CD4-positive, alpha-beta T cell treated with Interferon alpha-2 for 1 hour (primary cell): ENCODE measurements around the gene CGB7.
A peak's percentile ranks its signal among the peaks of the same experiment; 100 is the strongest.
"Not testable (repeated sequence)": the region's sequence is repeated elsewhere in the genome, so short reads cannot be mapped to it uniquely, and the experiment has no call there.

ENCODE experiments used
- DNase-seq, 2 donors: peaks; one replicate each; pipeline ENCODE4 v3.0.0-alpha.2; 2020 to 2022

The CGB7 gene

DNA sequence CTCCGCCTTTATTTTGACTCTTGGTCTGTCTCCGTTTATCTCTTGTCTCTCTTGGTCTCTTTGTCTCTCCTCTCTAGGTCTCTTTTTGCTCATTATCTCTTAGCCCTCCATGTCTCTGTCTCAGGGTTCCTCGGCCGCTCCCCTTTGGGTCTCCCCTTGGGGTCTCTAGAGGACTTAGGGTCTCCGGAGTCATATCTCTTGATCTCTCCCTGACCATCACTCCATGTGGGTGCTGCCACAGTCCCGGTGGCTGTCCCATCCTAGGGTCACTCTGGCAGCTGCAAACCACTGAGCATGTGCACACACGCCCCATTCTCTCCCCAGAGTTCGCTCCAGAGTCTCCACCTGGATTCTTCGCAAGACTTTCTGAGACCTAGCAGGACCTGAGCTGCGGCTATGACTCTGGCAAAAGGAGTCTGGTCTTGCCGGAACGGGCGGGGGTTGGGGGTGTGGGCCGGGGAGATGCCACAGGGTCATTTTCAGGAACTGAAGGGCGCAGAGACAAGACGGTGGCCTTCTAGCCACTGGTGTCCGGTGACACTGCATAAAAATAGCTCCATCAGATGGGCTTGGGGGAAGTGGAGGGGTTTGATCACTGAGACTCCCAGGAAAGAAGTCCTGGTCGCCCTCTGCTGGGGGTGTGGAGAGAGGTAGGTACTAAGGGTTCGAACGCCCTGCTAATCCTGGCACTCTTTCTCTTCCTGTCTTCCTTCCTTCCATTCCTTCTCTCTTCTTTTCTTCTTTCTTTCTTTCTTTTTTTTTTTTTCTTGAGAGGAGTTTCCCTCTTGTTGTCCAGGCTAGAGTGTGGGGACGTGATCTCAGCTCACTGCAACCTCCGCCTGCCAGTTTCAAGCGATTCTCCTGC is 16.2 kb upstream of the CGB7 start:
- no peak for DNase-seq

DNA sequence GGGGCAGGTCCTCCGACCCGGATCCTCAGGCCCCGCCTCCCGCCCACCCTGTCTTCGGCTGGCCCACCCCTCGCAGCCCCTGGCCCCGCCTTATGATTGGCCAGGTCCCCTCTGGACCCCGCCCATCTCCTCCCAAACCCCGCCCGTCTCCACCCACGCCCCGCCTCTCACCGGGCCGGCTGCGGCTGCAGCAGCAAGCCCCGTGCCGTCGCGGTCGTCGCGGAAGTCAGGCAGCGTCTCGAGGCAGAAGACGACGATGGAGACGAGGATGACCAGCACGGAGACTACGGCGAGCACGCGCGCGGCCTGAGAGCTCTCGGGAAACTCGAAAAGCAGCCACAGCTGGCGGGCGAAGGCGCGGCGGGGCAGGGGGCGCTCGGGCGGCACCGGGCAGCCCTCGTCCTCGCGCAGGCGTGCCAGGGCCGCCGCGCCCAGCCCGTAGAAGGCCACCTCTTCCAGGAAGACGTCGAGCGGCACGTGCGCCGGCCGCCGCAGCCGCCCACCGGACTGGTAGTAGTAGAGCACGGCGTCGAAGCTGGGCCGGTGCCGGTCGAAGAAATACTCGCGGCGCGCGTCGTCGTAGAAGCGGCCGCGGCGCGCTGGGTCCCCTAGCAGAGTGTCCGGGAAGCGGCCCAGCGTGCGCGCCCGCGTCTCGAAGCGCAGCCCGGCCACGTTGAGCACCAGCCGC is 14.5 kb upstream of the CGB7 start:
- peak in 1 of 2 donors; percentile 24 for DNase-seq

DNA sequence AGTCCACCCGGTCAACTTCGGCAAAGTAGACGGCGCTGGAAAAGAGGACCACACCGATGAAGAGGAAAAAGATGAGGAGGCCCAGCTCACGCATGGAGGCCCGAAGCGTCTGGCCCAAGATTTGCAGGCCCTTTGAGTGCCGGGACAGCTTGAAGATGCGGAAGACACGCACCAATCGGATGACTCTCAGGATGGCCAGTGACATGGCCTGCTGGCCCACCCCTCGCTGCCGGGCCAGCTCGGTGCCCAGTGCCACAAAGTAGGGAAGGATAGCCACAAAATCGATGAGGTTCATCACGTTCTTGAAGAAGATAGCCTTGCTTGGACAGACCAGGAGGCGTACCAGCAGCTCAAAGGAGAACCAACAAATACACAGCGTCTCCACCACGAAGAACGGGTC is 12.9 kb upstream of the CGB7 start:
- no peak for DNase-seq

DNA sequence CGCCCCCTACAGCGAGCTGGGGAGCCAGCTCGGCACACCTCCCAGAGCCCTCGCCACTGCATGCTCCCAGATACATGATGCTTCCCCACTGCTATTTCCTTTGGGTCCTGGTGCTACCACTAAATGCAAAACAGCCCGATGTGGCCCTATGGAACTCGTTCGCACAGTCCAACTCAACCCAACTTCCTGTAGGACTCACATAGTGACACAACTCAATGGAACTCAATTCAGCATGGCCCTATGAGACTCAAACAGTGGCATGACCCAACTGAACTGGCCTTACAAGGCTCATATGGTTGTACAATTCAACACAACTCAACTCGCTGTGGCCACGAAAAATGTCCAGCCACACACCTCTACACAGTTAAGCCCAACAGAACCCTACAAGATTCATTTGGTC is 11.5 kb upstream of the CGB7 start:
- no peak for DNase-seq

DNA sequence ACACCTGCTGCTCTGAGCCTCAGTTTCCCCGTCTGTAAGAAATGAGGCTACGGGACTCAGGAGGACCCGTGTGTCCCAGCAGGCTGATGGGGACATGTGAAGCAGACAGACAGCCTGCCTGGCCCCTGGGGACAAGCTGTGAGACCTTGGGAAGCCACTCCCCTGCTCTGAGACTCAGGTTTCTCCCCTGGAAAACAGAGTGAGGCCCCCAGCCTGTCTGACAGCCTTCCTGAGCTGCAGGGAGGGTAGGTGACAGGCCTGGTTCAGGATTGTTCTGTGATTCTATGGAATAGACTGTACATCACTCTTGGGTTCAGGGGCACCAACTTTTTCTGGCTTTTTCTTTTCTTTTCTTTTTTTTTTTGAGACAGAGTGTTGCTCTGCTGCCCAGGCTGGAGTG is 10.0 kb upstream of the CGB7 start:
- no peak for DNase-seq

DNA sequence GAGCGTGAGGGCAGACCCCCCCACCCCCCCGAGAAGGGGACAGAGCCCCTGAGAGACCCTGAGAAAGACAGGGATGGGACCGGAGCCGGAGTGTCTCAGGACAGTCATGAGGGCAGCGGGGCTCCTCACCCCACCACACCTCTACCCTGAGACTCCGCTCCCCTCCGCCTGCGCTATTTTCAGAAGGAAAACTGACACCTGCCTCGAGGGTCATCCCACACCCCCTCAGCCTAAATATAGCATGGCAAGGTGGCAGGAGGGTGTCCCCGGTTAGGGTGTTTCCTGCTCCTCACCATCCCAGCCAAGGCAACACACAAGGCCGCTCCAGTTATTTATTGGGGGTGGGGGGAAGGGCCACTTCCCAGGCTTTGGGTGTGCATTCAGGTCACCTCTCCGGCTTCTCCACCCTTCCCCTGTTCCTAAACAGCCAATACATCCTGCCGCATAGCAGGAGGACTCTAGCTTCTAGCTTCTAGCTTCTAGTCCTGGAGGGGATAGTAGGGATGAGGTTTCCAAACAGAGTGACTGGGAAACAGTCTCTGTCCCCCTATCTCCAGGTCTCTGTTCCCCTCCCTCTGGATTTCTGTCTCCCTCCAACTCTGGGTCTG is 8.5 kb upstream of the CGB7 start:
- no peak for DNase-seq

DNA sequence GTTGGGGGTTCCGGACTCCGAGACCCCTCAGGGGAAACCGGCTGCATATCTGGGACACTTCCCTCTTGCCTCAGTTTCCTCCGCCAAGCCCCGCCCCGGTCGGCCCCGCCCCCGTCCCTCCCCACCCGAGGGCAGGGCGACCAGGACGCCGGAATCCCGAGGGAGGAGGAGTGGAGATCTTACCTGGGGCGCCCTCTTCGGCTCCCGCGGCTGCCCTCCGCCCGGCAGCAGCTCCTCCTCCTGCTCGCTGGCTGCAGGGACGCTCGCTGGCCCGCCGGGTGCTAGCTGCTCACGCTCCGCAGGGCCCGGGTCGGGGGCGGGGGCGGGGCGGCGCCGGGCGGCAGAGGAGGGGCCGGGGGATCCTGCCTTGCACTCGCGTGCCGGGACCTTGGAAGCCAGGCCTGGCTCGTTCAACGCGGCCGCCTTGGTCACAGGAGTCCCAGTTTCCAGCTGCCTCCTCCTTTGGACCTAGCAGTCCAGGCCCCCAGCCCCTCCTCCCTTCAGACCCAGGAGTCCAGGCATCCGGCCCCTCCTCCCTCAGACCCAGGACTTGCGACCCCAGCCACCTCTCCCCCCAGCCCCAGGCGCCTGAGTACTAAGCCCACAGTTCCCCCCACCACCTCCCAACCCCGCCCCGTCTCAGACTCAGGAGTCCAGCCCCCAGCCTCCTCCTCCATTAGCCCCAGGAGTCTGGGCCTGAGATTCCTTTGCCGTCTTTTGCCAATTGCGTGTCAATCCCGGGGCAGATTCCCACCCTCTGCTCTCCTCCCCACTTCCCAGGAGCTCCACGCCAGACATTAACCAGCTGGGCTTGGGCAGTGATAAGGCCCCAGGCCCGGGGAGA is 7.4 kb upstream of the CGB7 start, which contains the start of gene NTF4:
Gene NTF4, minus strand, starts transcription at position 51 of the 844 bp plus-strand sequence. CDS start 2,821 bp downstream, outside the sequence.
- no peak for DNase-seq

DNA sequence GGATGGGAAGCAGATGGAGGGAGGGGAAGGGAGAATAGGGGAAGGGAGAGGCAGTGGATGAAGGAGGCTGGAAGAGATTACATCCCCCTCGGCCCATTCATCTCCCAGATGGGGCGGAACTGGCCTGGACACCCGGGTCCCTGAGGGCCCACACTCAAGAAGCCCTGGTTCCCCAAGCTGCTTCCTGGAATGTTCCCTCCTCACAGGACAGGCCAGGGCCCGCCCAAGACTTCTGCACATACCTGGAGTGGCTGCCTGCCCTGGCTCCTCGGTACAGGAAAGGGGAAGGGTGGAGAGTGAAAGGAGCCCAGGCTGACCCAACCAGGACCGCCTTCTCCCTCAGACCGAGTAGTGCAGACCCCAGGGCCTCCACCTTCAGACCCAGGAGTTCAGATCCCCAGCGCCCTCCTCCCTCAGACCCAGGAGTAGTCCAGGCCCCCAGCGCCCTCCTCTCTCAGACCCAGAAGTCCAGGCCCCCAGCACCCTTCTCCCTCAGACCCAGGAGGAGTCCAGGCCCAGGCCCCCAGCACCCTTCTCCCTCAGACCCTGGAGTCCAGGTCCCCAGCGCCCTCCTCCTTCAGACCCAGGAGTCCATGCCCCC is 6.6 kb upstream of the CGB7 start:
- DNase-seq, result no peak

DNA sequence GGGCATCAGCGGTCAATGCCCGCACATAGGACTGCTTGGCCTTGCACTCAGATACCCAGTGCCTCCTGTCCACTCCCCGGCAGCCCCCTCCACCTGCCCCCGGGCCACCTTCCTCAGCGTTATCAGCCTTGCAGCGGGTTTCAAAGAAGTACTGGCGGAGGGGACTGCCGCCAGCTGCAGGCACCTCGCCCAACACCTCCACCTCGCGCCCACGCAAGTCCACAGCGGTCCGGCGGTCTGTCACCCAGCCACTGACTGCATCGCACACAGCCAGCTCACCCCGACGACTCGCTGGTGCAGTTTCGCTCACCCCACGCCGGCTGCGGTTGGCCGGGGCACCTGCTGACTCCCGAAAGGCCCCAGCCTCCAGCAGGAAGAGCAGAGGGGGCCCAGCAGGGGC is 3.9 kb upstream of the CGB7 start:
- DNase-seq, result no peak

DNA sequence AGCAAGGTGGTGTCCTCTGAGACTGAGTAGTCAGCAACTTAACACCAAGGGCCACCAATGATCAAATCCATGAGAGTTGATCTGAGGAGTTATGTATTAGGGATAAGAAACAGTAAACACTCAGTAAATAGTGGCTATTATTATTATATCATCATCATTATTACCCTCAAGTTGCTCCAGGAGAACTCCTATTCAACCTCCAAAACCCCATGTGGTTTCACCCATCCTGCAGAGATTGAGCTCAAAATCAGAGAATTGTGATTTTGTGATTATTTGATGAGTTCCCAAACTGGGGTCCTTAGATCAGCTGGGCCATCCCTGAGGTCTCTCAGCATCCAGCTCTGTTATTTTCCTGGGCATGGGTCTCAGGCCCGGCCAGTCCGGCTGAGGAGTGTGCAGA is 3.5 kb upstream of the CGB7 start:
- no peak for DNase-seq

DNA sequence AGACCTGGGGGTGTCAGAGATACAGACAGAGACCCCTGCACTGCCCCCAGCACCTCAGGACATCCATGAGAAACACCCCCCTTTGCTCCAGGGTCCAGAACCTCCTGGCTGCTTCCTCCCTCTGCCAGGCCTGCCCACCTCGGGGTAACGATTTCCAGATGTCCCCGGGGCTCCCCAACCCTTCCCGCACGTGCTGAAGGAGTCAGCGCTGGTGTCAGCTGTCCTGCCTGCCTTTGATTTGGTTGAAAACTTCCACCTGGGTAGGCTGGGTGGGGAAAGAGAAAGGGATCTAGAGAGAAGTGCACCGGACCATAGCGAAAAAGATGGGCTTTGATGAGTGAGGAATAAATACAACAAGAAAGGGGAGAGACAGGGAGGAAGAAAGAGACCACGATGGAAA is 1.5 kb upstream of the CGB7 start:
- no peak for DNase-seq

DNA sequence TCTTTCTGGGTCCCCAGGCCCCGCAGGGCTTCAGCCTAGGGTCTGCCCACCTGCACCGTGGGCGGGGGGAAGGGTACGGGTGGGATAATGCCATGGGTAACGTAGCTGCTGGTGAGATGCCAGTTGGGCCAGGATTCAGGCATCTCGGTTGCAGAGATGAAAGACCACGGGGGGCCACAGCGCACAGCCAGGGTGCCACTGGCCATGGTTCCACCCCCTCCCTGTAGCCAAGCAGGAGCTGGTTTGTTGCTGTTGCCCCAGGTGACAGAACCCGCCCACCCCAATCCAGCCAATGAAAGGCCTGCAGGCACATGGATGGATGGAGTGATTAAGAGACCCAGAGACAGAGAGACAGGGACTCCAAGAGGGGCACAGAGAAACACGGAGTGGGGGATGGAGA is 1.0 kb upstream of the CGB7 start:
- DNase-seq, result no peak

DNA sequence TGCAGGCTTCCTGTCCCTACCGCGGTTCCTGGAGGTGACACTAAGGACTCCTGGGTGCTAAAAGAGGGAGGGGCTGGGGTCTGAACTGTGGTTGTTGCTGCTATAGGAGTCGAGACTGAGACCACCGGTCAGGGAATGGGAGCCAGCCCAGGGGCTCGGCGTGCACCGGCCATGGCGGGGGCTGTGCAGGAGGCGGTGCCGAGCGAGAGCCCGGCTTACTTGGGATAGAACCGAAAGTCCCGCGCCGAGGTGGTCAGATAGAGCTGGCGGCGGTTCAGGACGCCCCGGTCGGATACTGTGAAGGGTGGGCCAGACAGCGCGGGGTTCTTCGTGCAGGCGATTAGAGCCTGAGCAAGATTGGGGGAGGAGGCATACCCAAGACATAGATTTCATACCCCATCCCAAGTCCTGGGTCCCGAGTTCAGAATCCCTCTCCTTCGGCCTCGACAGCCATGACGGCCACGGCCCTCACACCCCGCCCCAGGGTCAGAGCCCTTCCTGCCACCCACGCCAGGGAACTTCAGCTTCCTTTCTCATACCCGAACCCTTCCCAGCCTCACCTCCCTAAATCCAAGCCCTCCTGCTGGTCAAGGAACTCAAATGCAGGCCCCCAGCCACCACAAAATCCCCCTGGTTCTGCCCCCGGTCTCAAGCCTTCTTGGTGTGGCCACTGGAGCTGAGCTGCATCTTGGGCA is 500 bp downstream of the CGB7 start:
- peak in 1 of 2 donors; percentile 17 for DNase-seq

DNA sequence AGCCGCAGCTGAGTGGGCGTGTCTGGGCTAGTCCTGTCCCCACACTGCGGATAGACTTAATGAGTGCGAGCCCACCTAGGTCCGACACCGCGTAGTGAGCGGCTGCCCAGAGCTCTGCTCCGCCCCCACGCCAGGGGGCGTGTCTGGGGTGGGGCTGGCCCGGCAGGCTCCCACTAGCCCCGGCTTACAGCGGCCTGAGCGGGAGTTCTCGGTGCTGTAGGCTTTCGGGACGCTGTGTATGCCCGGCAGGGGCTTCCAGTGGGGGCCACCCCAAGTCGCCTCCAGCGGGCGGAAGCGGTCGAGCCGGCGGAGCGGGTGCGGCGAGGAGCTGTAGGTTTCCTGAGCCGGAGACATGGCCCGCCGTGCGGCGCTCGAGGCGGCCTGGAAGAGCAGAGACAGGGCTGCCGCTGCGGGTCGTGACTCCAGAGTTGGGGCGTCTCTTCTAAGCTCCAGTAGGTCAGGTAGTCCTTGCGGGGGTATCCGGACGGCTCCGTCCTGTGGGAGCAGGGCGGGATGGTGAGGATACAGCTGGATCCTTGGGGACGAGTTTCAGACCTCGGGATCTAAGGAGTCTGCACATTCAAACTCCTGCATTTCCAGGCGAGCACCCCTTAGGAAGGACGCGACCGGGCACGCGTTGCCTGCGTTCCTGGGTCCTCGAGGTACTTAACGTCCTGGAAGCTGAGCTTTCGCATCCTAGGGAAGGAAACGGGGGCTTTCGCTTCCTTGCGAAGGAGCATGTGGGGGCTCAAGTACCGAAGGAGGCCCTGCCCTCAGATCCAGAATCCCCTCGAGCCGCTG is 1.2 kb downstream of the CGB7 start:
- peak; percentile 22 to 53 for DNase-seq

DNA sequence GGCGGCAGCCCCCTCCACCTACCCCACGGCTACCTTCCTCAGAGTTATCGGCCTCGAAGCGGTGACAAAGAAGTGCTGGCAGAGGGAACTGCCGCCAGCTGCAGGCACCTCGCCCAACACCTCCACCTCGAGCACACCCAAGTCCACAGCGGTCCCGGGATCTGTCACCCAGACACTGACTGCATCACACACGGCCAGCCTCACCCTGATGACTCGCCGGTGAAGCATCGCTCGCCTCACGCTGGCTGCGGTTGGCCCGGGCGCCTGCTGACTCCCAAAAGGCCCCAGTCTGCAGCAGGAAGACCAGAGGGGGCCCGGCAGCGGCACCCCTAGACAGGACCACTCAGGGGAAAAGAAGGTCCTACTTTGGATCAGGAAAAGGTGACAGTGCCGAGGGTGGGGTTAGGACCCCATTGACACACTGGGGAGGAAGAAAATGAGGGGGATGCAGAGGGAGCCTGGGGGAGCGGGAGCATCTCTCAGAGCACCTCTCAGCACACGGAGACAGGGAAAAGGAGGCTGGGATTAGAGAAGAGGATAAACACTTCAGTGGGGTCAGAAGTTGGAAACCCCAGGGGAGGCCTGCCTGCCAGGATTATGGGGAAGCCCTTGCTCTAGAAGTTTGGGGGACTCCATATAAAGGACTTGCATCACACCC is 7.0 kb downstream of the CGB7 start:
- not testable (repeated sequence) for DNase-seq

DNA sequence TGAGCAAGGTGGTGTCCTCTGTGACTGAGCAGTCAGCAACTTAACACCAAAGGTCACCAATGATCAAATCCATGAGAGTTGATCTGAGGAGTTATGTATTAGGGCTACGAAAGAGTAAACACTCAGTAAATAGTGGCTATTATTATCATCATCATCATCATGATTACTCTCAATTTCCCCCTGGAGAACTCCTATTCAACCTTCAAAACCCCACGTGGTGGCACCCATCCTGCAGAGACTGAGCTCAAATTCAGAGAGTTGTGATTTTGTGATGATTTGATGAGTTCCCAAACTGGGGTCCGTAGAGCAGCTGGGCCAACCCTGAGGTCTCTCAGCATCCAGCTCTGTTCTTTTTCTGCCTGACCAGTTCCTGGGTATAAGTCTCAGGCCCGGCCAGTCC is 7.7 kb downstream of the CGB7 start:
- not testable (repeated sequence) for DNase-seq

DNA sequence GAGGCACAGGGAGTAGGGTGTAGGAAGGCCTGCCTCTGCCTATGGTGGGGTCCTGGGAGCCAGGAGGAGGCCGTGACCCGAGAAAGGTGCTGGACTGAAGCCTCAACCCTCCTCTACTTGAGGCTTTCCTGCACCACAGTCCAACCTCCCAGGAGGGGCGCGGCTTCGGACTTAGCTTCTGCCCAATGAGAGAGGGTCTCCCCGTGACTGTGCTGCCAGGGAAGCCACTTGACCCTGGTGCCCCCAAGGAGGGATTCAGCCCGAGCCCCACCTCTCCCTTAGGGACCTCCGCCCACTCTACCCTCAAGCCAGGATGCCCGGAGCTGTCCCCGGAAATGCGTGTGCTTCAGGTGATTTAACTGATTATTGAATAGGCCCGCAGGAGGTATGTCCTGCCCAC is 8.5 kb downstream of the CGB7 start, which contains the start of gene CGB8:
Gene CGB8, minus strand, starts transcription at position 101 of the 400 bp plus-strand sequence. CDS start 372 bp downstream, outside the sequence.
- DNase-seq, result not testable (repeated sequence)

DNA sequence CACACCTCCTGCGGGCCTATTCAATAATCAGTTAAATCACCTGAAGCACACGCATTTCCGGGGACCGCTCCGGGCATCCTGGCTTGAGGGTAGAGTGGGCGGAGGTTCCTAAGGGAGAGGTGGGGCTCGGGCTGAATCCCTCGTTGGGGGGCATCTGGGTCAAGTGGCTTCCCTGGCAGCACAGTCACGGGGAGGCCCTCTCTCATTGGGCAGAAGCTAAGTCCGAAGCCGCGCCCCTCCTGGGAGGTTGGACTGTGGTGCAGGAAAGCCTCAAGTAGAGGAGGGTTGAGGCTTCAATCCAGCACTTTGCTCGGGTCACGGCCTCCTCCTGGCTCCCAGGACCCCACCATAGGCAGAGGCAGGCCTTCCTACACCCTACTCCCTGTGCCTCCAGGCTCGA is 14.0 kb downstream of the CGB7 start, which contains the start of gene CGB5:
Gene CGB5, plus strand, starts transcription at position 301 of the 400 bp plus-strand sequence. CDS start 362 bp downstream, outside the sequence.
- not testable (repeated sequence) for DNase-seq

DNA sequence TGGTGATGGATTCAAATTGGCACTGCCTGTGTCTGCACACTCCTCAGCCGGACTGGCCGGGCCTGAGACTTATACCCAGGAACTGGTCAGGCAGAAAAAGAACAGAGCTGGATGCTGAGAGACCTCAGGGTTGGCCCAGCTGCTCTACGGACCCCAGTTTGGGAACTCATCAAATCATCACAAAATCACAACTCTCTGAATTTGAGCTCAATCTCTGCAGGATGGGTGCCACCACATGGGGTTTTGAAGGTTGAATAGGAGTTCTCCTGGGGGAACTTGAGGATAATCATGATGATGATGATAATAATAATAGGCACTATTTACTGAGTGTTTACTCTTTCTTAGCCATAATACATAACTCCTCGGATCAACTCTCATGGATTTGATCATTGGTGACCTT is 14.9 kb downstream of the CGB7 start:
- DNase-seq, result not testable (repeated sequence)

DNA sequence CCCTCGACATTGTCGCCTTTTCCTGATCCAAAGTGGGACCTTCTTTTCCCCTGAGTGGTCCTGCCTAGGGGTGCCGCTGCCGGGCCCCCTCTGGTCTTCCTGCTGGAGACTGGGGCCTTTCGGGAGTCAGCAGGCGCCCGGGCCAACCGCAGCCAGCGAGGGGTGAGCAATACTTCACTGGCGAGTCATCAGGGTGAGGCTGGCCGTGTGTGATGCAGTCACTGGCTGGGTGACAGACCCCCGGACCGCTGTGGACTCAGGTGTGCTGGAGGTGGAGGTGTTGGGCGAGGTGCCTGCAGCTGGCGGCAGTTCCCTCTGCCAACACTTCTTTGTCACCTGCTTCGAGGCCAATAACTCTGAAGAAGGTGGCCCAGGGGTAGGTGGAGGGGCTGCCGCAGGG is 15.4 kb downstream of the CGB7 start:
- DNase-seq, result no peak
